ENCODE measurements around the gene TRABD2A.

- TF ChIP-seq POLR2A (IDR thresholded peaks at IDR 0.05) (no peak), CTCF (IDR thresholded peaks at IDR 0.05) (no peak), POLR2AphosphoS5 (IDR thresholded peaks at IDR 0.05) (no peak)
Observed at GRCh38 chr2:84808279-84808678, 72.6 kb downstream of the TRABD2A start.

Measured in breast epithelium (tissue), 3 donors.